Measurements from ENCODE around the gene RXRG.

The RXRG gene

GRCh38 chr1:165365341-165365740, 79.6 kb downstream of the RXRG start:
- DNase-seq, result no peak

DNA sequence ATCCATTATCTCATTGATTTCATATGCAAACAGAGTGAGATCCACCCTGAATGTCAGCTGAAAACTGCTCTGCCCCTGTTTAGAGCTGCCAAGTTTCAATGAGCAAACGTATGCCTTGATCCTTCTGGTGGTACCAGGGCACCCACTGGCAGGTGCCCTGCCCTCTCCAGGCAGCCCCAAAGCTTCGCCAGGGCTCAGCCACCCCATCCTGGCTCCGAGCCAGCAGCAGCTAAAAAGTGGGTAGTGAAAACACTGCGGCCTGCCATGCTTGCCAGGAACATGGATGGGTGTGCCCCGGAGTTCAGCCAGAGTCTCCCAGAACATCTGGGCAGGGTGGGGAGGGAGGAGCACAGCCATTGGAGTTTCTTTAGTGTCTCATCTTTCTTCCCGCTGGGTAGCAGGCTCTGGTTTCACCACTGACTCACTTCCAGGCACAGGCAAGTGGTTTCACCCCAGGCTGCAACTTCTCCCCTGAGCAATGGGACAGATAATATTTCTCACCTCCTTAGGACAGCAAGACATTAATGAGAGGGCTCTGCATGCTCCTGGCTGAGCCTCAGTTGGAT, 80.3 kb downstream of the RXRG start:
- peak; percentile 57 for DNase-seq

DNA sequence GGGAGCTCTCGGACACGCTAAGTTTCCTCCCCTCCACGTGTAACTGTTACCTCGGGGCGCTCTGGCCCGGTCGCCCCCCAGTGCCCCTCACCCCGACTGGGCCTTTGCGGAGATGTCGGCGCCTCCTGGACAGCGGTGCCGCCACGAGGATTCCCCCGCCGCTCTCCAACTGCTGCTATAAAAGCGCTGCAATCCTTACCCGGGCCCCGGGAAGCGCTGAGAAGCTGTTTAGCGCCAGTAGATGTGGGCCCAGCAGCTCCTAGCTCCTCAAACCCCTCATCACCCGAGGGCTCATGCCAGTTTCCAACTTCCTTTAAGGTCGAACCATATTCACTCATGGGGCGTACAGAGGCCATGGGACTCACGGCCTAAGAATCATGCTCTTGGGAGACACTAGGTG, 88.0 kb downstream of the RXRG start:
- no peak for DNase-seq

- DNase-seq, result peak; percentile 9
Observed at GRCh38 chr1:165355977-165356811, 88.7 kb downstream of the RXRG start, which contains the start of gene LMX1A. Gene LMX1A (minus strand): TSS chr1:165356715. CDS start chr1:165355559, 1,156 bp downstream.

GRCh38 chr1:165355139-165355976, 89.6 kb downstream of the RXRG start:
- DNase-seq, result no peak

DNA sequence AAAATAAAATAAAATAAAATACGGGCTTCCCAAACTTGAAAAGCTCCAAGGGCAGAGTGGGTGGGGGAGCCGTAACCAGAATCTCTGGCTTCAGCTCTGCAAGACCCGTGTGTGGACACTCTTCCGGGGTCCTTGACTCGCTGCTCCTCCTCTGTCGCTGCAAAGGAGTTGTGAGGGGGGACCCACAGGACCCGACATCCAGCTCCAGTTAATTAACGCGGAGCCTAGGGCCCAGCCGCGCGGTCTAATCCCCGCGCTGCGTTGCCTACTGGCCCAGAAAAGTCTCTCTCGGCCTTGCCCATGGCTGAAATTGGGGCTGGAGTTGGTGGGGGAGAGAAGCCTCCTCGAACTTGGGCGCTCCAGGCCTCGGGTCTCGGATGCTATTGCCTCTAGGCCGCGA, 90.2 kb downstream of the RXRG start:
- DNase-seq, result no peak

DNA sequence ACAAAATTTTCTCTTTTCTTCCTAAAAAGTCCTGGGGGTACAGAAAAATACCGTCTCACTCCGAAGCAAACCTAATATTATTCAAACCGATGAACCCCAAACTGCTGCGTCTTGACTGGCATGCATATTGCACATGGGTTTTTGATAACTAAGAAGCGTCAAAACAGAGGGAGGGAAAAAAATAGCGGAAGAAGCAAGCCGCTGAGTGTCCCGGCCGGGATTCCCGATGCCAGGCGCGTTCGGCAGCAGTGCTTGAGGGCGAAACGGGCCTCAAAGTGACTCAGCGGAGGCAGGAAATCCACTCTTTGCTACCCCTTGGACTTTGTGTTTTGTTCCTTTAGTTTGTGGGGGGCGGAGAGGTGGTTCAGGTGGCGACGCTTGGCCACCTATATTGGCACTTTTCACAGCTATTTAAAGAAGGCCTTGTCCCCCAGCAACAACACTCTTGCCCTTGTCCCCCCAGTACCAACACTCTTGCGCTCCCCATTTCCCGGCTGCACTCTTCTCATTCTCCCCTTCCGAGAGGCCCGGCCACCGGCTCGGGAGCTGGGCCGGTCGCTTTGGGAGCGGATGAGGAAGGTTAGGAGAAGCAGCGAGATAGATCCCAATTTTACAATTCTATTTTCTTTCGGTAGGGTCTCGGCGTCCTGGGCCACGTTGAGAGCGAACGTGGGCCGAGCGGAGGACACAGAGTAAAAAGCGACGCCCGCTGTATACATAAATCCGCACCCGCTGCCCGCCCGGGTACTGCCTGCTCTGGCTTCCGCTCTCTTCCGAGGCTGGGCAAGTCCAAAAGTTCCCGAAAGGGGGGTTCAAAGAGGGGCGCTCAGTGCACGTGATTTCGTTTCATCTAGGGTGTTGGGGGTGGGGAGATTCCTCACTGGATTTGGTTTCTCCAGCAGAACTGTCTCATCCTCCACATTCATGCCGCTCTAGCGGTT, 90.9 kb downstream of the RXRG start:
- DNase-seq, result no peak

GRCh38 chr1:165352442-165353293, 92.3 kb downstream of the RXRG start:
- DNase-seq, result no peak

DNA sequence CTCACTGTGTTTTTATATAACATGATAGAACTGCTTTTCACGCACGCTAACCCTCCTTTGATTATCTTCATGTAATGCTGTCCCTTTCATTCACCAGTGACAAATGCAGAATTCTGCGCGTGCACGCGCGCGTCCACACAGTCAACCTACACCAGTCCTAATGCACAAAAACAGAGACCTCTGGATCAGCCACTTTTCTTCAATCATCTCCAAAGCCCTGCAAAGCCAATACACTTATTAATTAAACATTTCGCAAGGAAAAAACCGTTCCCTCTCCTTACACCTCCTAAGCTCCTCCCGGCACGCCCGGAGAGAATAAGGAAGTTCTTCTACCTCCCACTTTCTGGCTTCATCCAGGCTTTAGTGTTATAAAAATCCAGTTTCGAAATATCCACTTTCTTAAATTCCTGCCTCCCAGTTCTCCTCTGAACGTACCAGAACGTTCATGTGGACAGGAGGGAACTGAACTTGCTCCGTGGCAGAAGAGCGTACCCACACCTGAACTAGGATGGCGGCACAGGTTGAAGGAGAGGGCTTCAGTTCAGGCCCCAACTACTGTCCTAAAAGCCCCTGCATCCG, 93.0 kb downstream of the RXRG start:
- no peak for DNase-seq

Measured in DMS 273 treated with DMSO at 0.1 percent for 48 hours (cell line).